ENCODE data around the gene LAMB4. TPM values are rescaled to one million over a fixed set of nuclear protein-coding genes. Genes with fewer than 3 reads are reported as not detected.

The LAMB4 gene
- total and polyA plus RNA-seq, 2 experiments from 2014 or later: not detected

GRCh38 chr7:108009873-108010272, 120.3 kb downstream of the LAMB4 start:
- Histone ChIP-seq H3F3A (replicated peaks; ENCODE audit: low read depth) (no peaks in the 10 kb centered on the region), H3K27me3 (ENCODE audit: insufficient read depth) (peaks cover 30% of the 10 kb centered on the region), H3K27ac (ENCODE audit: low read depth) (no peak overlapping the region), H2AFZ (no peak overlapping the region), H3K4me2 (no peak overlapping the region), H3K36me3 (ENCODE audit: insufficient read depth) (no peaks in the 10 kb centered on the region), H3K9me2 (ENCODE audit: insufficient read depth) (no peaks in the 10 kb centered on the region), H3K4me1 (ENCODE audit: insufficient read depth) (peaks cover 3% of the 10 kb centered on the region; the same call in 1 of the 2 replicates), H4K20me1 (replicated peaks; ENCODE audit: insufficient read depth) (no peaks in the 10 kb centered on the region; the same call in 1 of the 2 replicates), H3K4me3 (no peak overlapping the region), H3K79me2 (replicated peaks; ENCODE audit: insufficient read depth) (no peaks in the 10 kb centered on the region)
- TF ChIP-seq ETS1 (IDR thresholded peaks at IDR 0.05) (no peak), ZNF114 (CRISPR knock-in tag; IDR thresholded peaks at IDR 0.05) (no peak), STAT1 (IDR thresholded peaks at IDR 0.05; ENCODE audit: unreplicated experiment) (no peak), EZH2 (IDR thresholded peaks at IDR 0.05; ENCODE audit: low read depth, unreplicated experiment) (no peak), JUNB (IDR thresholded peaks at IDR 0.05; ENCODE audit: unreplicated experiment) (no peak), CTCF (conservative IDR thresholded peaks at IDR 0.05; ENCODE audit: low read depth in 2 of 2) (no peak), CREB1 (CRISPR knock-in tag; IDR thresholded peaks at IDR 0.05; ENCODE audit: low read depth) (no peak), NANOG (IDR thresholded peaks at IDR 0.05; ENCODE audit: borderline replicate concordance) (no peak), POLR2AphosphoS5 (IDR thresholded peaks at IDR 0.05; ENCODE audit: low read depth) (no peak), EZH2phosphoT487 (IDR thresholded peaks at IDR 0.05; ENCODE audit: unreplicated experiment) (no peak), ZNF331 (CRISPR knock-in tag; IDR thresholded peaks at IDR 0.05; ENCODE audit: low read depth) (no peak), REST (IDR thresholded peaks at IDR 0.05; ENCODE audit: unreplicated experiment) (no peak)
- TF ChIP-seq, protein P1, sequence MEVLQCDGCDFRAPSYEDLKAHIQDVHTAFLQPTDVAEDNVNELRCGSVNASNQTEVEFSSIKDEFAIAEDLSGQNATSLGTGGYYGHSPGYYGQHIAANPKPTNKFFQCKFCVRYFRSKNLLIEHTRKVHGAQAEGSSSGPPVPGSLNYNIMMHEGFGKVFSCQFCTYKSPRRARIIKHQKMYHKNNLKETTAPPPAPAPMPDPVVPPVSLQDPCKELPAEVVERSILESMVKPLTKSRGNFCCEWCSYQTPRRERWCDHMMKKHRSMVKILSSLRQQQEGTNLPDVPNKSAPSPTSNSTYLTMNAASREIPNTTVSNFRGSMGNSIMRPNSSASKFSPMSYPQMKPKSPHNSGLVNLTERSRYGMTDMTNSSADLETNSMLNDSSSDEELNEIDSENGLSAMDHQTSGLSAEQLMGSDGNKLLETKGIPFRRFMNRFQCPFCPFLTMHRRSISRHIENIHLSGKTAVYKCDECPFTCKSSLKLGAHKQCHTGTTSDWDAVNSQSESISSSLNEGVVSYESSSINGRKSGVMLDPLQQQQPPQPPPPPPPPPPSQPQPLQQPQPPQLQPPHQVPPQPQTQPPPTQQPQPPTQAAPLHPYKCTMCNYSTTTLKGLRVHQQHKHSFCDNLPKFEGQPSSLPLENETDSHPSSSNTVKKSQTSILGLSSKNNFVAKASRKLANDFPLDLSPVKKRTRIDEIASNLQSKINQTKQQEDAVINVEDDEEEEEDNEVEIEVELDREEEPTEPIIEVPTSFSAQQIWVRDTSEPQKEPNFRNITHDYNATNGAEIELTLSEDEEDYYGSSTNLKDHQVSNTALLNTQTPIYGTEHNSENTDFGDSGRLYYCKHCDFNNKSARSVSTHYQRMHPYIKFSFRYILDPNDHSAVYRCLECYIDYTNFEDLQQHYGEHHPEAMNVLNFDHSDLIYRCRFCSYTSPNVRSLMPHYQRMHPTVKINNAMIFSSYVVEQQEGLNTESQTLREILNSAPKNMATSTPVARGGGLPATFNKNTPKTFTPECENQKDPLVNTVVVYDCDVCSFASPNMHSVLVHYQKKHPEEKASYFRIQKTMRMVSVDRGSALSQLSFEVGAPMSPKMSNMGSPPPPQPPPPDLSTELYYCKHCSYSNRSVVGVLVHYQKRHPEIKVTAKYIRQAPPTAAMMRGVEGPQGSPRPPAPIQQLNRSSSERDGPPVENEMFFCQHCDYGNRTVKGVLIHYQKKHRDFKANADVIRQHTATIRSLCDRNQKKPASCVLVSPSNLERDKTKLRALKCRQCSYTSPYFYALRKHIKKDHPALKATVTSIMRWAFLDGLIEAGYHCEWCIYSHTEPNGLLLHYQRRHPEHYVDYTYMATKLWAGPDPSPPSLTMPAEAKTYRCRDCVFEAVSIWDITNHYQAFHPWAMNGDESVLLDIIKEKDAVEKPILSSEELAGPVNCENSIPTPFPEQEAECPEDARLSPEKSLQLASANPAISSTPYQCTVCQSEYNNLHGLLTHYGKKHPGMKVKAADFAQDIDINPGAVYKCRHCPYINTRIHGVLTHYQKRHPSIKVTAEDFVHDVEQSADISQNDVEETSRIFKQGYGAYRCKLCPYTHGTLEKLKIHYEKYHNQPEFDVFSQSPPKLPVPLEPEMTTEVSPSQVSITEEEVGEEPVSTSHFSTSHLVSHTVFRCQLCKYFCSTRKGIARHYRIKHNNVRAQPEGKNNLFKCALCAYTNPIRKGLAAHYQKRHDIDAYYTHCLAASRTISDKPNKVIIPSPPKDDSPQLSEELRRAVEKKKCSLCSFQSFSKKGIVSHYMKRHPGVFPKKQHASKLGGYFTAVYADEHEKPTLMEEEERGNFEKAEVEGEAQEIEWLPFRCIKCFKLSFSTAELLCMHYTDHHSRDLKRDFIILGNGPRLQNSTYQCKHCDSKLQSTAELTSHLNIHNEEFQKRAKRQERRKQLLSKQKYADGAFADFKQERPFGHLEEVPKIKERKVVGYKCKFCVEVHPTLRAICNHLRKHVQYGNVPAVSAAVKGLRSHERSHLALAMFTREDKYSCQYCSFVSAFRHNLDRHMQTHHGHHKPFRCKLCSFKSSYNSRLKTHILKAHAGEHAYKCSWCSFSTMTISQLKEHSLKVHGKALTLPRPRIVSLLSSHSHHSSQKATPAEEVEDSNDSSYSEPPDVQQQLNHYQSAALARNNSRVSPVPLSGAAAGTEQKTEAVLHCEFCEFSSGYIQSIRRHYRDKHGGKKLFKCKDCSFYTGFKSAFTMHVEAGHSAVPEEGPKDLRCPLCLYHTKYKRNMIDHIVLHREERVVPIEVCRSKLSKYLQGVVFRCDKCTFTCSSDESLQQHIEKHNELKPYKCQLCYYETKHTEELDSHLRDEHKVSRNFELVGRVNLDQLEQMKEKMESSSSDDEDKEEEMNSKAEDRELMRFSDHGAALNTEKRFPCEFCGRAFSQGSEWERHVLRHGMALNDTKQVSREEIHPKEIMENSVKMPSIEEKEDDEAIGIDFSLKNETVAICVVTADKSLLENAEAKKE (CRISPR knock-in tag; IDR thresholded peaks at IDR 0.05): no peak
- Mint-ChIP-seq H3K4me1 (peaks cover 3% of the 10 kb centered on the region; the same call in 2 of the 3 replicates), H3K27ac (no peak overlapping the region), H3K4me3 (no peak overlapping the region), H3K27me3 (ENCODE audit: insufficient read depth, low read depth, poor library complexity) (peaks cover 26% of the 10 kb centered on the region), H3K36me3 (ENCODE audit: low read depth) (no peaks in the 10 kb centered on the region), H3K9me3 (no peaks in the 10 kb centered on the region)
- no peak for ATAC-seq
- DNase-seq (ENCODE audit: low spot score): no peak

All from GM23338 (cell line).